ENCODE data around the gene INPP5J.
"Not testable (repeated sequence)": the region's sequence is repeated elsewhere in the genome, so short reads cannot be mapped to it uniquely, and the experiment has no call there.

INPP5J gene

GRCh38 chr22:31088233-31088986 is 34.4 kb upstream of the INPP5J start:
- DNase-seq = no peak

GRCh38 chr22:31089160-31090100 is 33.3 kb upstream of the INPP5J start:
- DNase-seq = no peak

GRCh38 chr22:31090217-31091085 is 32.3 kb upstream of the INPP5J start:
- DNase-seq = no peak

GRCh38 chr22:31091106-31091975 is 31.4 kb upstream of the INPP5J start:
- no peak for DNase-seq

GRCh38 chr22:31092161-31092560 is 30.6 kb upstream of the INPP5J start:
- no peak for DNase-seq

- no peak for DNase-seq
Measured at GRCh38 chr22:31093086-31093850, 29.5 kb upstream of the INPP5J start.

- no peak for DNase-seq
Measured at GRCh38 chr22:31094021-31094551, 28.7 kb upstream of the INPP5J start.

GRCh38 chr22:31094741-31095140 is 28.0 kb upstream of the INPP5J start:
- DNase-seq = no peak

- DNase-seq = no peak
Measured at GRCh38 chr22:31095637-31096249, 27.0 kb upstream of the INPP5J start.

GRCh38 chr22:31096657-31097279 is 26.0 kb upstream of the INPP5J start:
- DNase-seq = no peak

GRCh38 chr22:31097539-31097938 is 25.2 kb upstream of the INPP5J start:
- DNase-seq = not testable (repeated sequence)

- DNase-seq = no peak
Measured at GRCh38 chr22:31097941-31098631, 24.7 kb upstream of the INPP5J start.

GRCh38 chr22:31098632-31099110 is 24.1 kb upstream of the INPP5J start:
- DNase-seq = no peak

- DNase-seq = no peak
Measured at GRCh38 chr22:31099386-31099785, 23.4 kb upstream of the INPP5J start.

- DNase-seq = no peak
Measured at GRCh38 chr22:31099841-31100761, 22.7 kb upstream of the INPP5J start.

GRCh38 chr22:31100762-31101525 is 21.8 kb upstream of the INPP5J start:
- no peak for DNase-seq

GRCh38 chr22:31102441-31103081 is 20.2 kb upstream of the INPP5J start:
- DNase-seq = no peak

Data from activated T-cell treated with anti-CD3 and anti-CD28 coated beads for 4 hours (primary cell).